ENCODE results near the gene SDSL. TPM values are rescaled to one million over a fixed set of nuclear protein-coding genes. Genes with fewer than 3 reads are reported as not detected.

Gene SDSL
- total and polyA plus RNA-seq, 7 donors: 0.82 to 33.0 (median 1.9) TPM

DNA sequence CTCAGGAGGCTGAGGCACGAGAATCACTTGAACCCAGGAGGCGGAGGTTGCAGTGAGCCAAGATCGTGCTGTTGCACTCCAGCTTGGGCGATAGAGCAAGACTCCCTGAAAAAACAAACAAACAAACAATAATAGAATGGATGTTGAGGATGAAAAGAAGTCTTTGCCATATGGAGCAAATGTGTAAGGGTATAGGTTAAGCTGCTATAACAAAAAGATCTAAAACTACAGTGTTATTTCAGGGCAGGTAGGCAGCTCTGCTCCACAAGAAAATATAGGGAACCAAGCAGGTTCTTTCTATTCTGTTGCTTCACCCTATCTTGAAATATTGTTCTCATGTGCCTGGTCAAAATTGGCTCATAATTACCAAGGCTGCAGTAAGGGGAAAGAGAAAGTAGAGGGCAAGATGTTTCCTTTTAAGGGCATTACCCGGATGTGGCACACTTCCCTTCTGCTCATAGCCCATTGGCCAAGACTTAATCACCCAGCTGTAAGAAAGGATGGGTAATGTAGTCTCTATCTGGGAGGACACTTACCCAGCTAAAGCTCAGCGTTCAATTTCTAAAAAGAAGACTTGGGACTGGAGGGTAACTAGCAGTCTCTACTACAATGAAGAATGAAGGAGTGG, 23.5 kb downstream of the SDSL start:
- Histone ChIP-seq H3K4me3 (no peak overlapping the region), H3K9me3 (peaks cover 0 to 5% (median 0%) of the 10 kb centered on the region in 4 donors), H3K4me1 (no peaks in the 10 kb centered on the region), H3K27ac (no peak overlapping the region), H3K27me3 (peaks cover 0 to 62% (median 0%) of the 10 kb centered on the region in 3 donors), H3K36me3 (no peaks in the 10 kb centered on the region)
- intact Hi-C loops (cut with DNase I): no loop called here
- no peak for DNase-seq
- WGBS, 2 donors: 83 to 87% methylated on average over 6 of the region's 6 CpGs
- TF ChIP-seq POLR2AphosphoS5 (IDR thresholded peaks at IDR 0.05) (no peak), EP300 (IDR thresholded peaks at IDR 0.05) (no peak), POLR2A (IDR thresholded peaks at IDR 0.05) (no peak)
- TF ChIP-seq, protein P1, sequence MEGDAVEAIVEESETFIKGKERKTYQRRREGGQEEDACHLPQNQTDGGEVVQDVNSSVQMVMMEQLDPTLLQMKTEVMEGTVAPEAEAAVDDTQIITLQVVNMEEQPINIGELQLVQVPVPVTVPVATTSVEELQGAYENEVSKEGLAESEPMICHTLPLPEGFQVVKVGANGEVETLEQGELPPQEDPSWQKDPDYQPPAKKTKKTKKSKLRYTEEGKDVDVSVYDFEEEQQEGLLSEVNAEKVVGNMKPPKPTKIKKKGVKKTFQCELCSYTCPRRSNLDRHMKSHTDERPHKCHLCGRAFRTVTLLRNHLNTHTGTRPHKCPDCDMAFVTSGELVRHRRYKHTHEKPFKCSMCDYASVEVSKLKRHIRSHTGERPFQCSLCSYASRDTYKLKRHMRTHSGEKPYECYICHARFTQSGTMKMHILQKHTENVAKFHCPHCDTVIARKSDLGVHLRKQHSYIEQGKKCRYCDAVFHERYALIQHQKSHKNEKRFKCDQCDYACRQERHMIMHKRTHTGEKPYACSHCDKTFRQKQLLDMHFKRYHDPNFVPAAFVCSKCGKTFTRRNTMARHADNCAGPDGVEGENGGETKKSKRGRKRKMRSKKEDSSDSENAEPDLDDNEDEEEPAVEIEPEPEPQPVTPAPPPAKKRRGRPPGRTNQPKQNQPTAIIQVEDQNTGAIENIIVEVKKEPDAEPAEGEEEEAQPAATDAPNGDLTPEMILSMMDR (IDR thresholded peaks at IDR 0.05): no peak

DNA sequence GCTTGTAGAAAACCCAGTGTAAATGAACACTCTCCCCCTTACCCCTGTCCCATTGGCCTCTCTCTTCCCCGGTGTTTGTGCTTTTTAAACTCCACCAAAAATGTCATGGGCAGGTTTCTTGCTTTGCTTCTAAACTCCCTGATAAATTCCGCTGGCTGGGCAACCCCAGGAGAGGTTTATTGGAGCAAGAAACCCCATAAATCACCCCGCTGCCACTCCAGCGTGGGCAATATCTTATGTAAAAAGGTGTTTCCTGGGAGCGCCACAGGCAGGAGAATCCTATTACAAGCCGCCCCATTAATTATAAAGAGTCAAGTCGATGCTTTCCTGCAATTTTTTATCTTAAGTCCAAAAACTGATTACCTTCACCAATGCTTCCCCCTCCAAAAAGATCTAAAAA, 26.7 kb downstream of the SDSL start:
- WGBS, 2 donors: 22 to 30% methylated on average over 7 of the region's 7 CpGs

DNA sequence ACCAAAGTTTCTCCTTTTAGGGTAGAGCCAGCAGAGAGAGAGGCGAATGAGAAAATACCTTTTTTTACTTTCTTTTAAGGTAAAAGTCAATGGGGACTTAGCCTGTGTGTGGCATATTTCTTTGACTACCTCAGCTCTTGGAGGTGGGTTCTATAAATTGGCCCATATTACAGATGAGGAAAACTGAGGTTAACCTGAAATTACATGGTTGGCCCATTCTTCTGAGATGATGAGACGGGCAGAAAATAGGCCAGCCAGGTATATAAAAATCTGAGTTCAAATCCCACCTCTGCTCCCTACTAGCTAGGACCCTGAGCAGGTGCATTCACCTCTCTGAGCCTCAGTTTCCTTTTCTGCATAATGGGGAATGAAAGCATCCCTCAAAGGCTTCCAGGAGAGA, 27.1 kb downstream of the SDSL start:
- Histone ChIP-seq H3K36me3 (no peaks in the 10 kb centered on the region), H3K9me3 (peaks cover 0 to 5% (median 0%) of the 10 kb centered on the region in 4 donors), H3K27ac (no peak overlapping the region), H3K4me3 (no peak overlapping the region), H3K27me3 (peaks cover 0 to 39% (median 0%) of the 10 kb centered on the region in 3 donors), H3K4me1 (no peaks in the 10 kb centered on the region)
- no peak for TF ChIP-seq EP300 (IDR thresholded peaks at IDR 0.05)
- no peak for TF ChIP-seq POLR2AphosphoS5 (IDR thresholded peaks at IDR 0.05)
- TF ChIP-seq, protein P1 (IDR thresholded peaks at IDR 0.05): no peak
- TF ChIP-seq POLR2A (IDR thresholded peaks at IDR 0.05): no peak
- WGBS, 2 donors: 80 to 83% methylated on average over 2 of the region's 2 CpGs
- no peak for DNase-seq
- intact Hi-C loops (cut with DNase I): no loop called here

More for the DNA sequence above, 26.7 kb downstream of the SDSL start:
- H3K36me3 ChIP-seq: no peaks in the 10 kb centered on the region
- H3K4me1 ChIP-seq: no peaks in the 10 kb centered on the region
- DNase-seq: no peak
- intact Hi-C loops (cut with DNase I): no loop called here
- peaks cover 0 to 5% (median 0%) of the 10 kb centered on the region in 4 donors for H3K9me3 ChIP-seq
- H3K27me3 ChIP-seq: peaks cover 0 to 39% (median 0%) of the 10 kb centered on the region in 3 donors
- no peak overlapping the region for H3K4me3 ChIP-seq
- no peak overlapping the region for H3K27ac ChIP-seq
- TF ChIP-seq POLR2AphosphoS5 (IDR thresholded peaks at IDR 0.05) (no peak), POLR2A (IDR thresholded peaks at IDR 0.05) (no peak), EP300 (IDR thresholded peaks at IDR 0.05) (no peak)
- TF ChIP-seq, protein P1 (IDR thresholded peaks at IDR 0.05): no peak

DNA sequence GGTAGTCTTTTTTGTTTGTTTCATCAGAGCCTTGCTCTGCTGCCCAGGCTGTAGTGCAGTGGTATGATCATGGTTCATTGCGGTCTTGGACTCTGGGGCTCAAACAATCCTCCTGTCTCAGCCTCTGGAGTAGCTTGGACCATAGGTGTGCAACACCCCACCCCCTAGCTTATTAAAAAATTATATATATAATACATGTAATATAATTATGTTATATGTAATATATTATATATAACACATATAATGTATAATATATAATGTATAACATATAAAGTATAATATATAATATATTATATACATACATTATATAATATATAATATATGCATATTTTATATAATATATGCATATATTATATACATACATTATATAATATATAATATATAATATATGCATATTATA, 27.7 kb downstream of the SDSL start:
- intact Hi-C loops (cut with DNase I): no loop called here

More for the DNA sequence above, 27.7 kb downstream of the SDSL start:
- Histone ChIP-seq H3K4me1 (no peaks in the 10 kb centered on the region), H3K9me3 (peaks cover 0 to 5% (median 0%) of the 10 kb centered on the region in 4 donors), H3K4me3 (no peak overlapping the region), H3K27ac (no peak overlapping the region), H3K27me3 (peaks cover 0 to 41% (median 0%) of the 10 kb centered on the region in 3 donors), H3K36me3 (no peaks in the 10 kb centered on the region)
- no peak for DNase-seq
- whole genome bisulfite sequencing, 2 donors: 83 to 89% methylated on average over 1 of the region's 1 CpG
- no peak for TF ChIP-seq POLR2A (IDR thresholded peaks at IDR 0.05)
- TF ChIP-seq, protein P1 (IDR thresholded peaks at IDR 0.05): no peak
- no peak for TF ChIP-seq POLR2AphosphoS5 (IDR thresholded peaks at IDR 0.05)
- no peak for TF ChIP-seq EP300 (IDR thresholded peaks at IDR 0.05)

All from sigmoid colon (tissue), 7 donors.